ENCODE measurements around the gene DNAJC1. TPM values are rescaled to one million over a fixed set of nuclear protein-coding genes. Genes with fewer than 3 reads are reported as not detected.

DNAJC1 gene
- total RNA-seq, 2 experiments from 2014 or later = 21.4 to 22.4 TPM

DNA sequence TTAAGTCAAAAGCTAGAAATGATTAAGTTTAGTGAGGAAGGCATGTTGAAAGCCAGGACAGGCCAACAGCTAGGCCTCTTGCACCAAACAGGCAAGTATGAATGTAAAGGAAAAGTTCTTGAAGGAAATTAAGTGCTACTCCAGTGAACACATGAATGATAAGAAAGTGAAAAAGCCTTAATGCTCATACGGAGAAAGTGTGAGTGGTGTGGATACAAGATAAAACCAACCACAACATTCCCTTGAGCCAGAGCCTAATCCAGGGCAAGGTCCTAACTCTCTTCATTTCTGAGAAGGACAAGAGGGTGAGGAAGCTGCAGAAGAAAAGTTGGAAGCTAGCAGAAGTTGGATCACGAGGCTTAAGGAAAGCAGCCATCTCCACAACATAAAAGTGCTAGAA, 53.0 kb downstream of the DNAJC1 start:
- POLR2A ChIA-PET = interaction anchor here (0.6 kb wide), 1 partner anchor 474 kb away, joined by 4 read pairs; no protein-coding TSS in a partner anchor
- H3K27ac Mint-ChIP-seq = no peak overlapping the region
- ATAC-seq (no peak), DNase-seq (no peak)
- H3K9me3 Mint-ChIP-seq (ENCODE audit: insufficient read depth) = no peaks in the 10 kb centered on the region
- H3K4me1 Mint-ChIP-seq (ENCODE audit: low read depth) = no peaks in the 10 kb centered on the region
- CTCF ChIA-PET = interaction anchor here (0.5 kb wide), 1 partner anchor 321 kb away, joined by 3 read pairs; no protein-coding TSS in a partner anchor
- no peaks in the 10 kb centered on the region for H3K36me3 Mint-ChIP-seq (ENCODE audit: low read depth)
- H3K27me3 Mint-ChIP-seq (ENCODE audit: low read depth) = no peaks in the 10 kb centered on the region
- H3K4me3 Mint-ChIP-seq = no peak overlapping the region

DNA sequence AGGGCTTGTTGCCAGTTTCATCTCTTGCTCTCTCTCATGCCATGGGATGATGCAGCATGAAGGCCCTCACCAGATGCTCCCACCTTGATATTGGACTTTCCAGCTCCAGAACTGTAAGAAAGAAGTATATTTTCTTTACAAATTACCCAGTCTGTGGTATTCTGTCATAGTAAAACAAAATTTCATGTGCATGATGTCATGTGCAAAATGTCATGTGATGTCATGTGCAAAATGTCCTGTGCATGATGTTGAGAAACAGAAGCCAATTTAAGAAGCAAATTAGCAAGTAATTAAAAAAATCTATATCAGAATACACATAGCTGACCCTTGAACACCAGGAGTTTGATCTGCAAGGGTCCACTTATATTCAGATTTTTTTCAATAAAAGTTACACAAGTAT, 56.6 kb downstream of the DNAJC1 start:
- Mint-ChIP-seq H3K27ac (no peak overlapping the region), H3K4me3 (no peak overlapping the region), H3K27me3 (ENCODE audit: low read depth) (no peaks in the 10 kb centered on the region), H3K4me1 (ENCODE audit: low read depth) (no peaks in the 10 kb centered on the region), H3K36me3 (ENCODE audit: low read depth) (no peaks in the 10 kb centered on the region), H3K9me3 (ENCODE audit: insufficient read depth) (no peaks in the 10 kb centered on the region)
- ATAC-seq (no peak), DNase-seq (no peak)
- POLR2A ChIA-PET = no interaction called here
- CTCF ChIA-PET = no interaction called here

- ChIA-PET CTCF (no interaction called here), POLR2A (no interaction called here)
- H3K27me3 Mint-ChIP-seq (ENCODE audit: low read depth) = no peaks in the 10 kb centered on the region
- H3K27ac Mint-ChIP-seq = no peak overlapping the region
- H3K9me3 Mint-ChIP-seq (ENCODE audit: insufficient read depth) = no peaks in the 10 kb centered on the region
- H3K4me3 Mint-ChIP-seq = no peak overlapping the region
- peaks cover 3% of the 10 kb centered on the region for H3K36me3 Mint-ChIP-seq (ENCODE audit: low read depth)
- DNase-seq (no peak), ATAC-seq (no peak)
- H3K4me1 Mint-ChIP-seq (ENCODE audit: low read depth) = no peaks in the 10 kb centered on the region
Measured at GRCh38 chr10:21944727-21945386, 58.7 kb downstream of the DNAJC1 start.

- Mint-ChIP-seq H3K4me1 (ENCODE audit: low read depth) (peaks cover 7% of the 10 kb centered on the region), H3K9me3 (ENCODE audit: insufficient read depth) (peaks cover 5% of the 10 kb centered on the region), H3K27me3 (ENCODE audit: low read depth) (no peaks in the 10 kb centered on the region), H3K27ac (no peak overlapping the region), H3K36me3 (ENCODE audit: low read depth) (peaks cover 10% of the 10 kb centered on the region), H3K4me3 (no peak overlapping the region)
- ChIA-PET CTCF (no interaction called here), POLR2A (no interaction called here)
- DNase-seq (no peak), ATAC-seq (no peak)
Measured at GRCh38 chr10:21943633-21944265, 59.8 kb downstream of the DNAJC1 start.

DNA sequence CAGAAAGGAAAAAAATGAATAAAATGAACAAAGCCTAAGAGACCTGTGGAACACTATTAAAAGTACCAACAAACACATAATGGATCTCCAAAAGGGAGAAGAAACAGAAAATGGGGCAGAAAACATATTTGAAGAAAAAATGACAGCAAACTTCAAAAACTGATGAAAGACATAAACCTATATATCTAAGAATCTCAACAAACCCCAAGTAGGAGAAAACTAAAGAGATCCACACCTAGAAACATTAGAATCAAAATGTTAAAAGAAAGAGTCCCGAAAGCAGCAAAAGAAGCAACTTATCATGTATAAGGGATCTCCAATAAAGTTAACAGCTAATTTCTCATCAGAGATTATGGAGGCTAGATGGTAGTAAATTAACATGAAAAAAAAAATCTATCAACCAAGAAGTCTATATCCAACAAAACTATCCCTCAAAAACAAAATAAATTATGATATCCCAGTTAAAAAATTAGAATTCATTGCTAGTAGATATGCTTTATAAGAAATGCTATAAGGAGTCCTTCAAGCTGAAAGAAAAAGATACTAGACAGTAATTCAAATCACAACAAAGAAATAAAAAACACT, 68.0 kb downstream of the DNAJC1 start:
- CTCF ChIA-PET = no interaction called here
- H3K9me3 Mint-ChIP-seq (ENCODE audit: insufficient read depth) = peaks cover 23% of the 10 kb centered on the region
- ATAC-seq (no peak), DNase-seq (no peak)
- POLR2A ChIA-PET = no interaction called here
- peaks cover 29% of the 10 kb centered on the region for H3K36me3 Mint-ChIP-seq (ENCODE audit: low read depth)
- H3K27ac Mint-ChIP-seq = no peak overlapping the region
- H3K27me3 Mint-ChIP-seq (ENCODE audit: low read depth) = no peaks in the 10 kb centered on the region
- no peak overlapping the region for H3K4me3 Mint-ChIP-seq
- peaks cover 12% of the 10 kb centered on the region for H3K4me1 Mint-ChIP-seq (ENCODE audit: low read depth)

DNA sequence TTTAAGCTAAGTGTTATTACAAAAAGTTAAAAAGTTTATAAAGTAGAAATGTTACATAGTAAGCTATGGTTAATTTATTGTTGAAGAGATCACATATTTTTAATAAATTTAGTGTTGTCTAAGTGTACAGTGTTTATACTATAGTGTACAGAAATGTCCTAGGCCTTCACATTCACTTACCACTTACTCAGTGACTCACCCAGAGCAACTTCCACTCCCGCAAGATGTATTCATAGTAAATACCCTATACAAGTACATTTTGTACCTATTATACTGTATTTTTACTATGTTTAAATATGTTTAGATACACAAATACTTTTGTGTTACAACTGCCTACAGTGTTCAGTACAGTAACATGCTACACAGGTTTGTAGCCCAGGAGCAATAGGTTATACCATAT, 69.2 kb downstream of the DNAJC1 start:
- Mint-ChIP-seq H3K4me3 (no peak overlapping the region), H3K36me3 (ENCODE audit: low read depth) (peaks cover 27% of the 10 kb centered on the region), H3K4me1 (ENCODE audit: low read depth) (peaks cover 11% of the 10 kb centered on the region), H3K27me3 (ENCODE audit: low read depth) (no peaks in the 10 kb centered on the region), H3K9me3 (ENCODE audit: insufficient read depth) (peaks cover 22% of the 10 kb centered on the region), H3K27ac (no peak overlapping the region)
- DNase-seq (no peak), ATAC-seq (no peak)
- CTCF ChIA-PET = no interaction called here
- POLR2A ChIA-PET = no interaction called here

GRCh38 chr10:21929070-21929469, 74.5 kb downstream of the DNAJC1 start:
- Mint-ChIP-seq H3K4me1 (ENCODE audit: low read depth) (no peaks in the 10 kb centered on the region), H3K9me3 (ENCODE audit: insufficient read depth) (no peaks in the 10 kb centered on the region), H3K27me3 (ENCODE audit: low read depth) (no peaks in the 10 kb centered on the region), H3K4me3 (no peak overlapping the region), H3K27ac (no peak overlapping the region), H3K36me3 (ENCODE audit: low read depth) (peaks cover 2% of the 10 kb centered on the region)
- POLR2A ChIA-PET = no interaction called here
- CTCF ChIA-PET = no interaction called here
- ATAC-seq (no peak), DNase-seq (no peak)

- H3K4me3 Mint-ChIP-seq = no peak overlapping the region
- CTCF ChIA-PET = no interaction called here
- ATAC-seq = no peak
- peaks cover 2% of the 10 kb centered on the region for H3K36me3 Mint-ChIP-seq (ENCODE audit: low read depth)
- no peak for DNase-seq
- POLR2A ChIA-PET = no interaction called here
- no peaks in the 10 kb centered on the region for H3K4me1 Mint-ChIP-seq (ENCODE audit: low read depth)
- no peak overlapping the region for H3K27ac Mint-ChIP-seq
- no peaks in the 10 kb centered on the region for H3K9me3 Mint-ChIP-seq (ENCODE audit: insufficient read depth)
- H3K27me3 Mint-ChIP-seq (ENCODE audit: low read depth) = no peaks in the 10 kb centered on the region
Measured at GRCh38 chr10:21927631-21928353, 75.7 kb downstream of the DNAJC1 start.

DNA sequence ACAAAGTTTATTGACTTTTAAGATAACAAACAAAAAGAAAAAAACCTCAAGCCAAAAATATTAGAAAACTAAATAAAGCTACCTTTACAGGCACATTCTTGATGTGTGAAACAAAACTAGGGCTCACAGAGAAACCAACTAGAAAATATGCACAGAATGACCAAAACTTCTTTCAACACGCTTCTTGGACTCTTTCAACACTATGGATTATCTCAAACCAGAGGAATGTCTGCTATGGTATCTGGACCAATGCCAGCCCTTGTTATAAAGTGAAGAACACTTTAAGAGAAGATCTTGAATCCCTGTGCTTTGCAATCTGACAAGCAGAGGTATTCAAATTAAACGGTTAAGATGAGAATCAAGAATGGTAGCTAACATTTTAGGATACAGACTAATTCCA, 76.6 kb downstream of the DNAJC1 start:
- ATAC-seq (no peak), DNase-seq (no peak)
- Mint-ChIP-seq H3K36me3 (ENCODE audit: low read depth) (no peaks in the 10 kb centered on the region), H3K9me3 (ENCODE audit: insufficient read depth) (no peaks in the 10 kb centered on the region), H3K4me3 (no peak overlapping the region), H3K27me3 (ENCODE audit: low read depth) (no peaks in the 10 kb centered on the region), H3K4me1 (ENCODE audit: low read depth) (no peaks in the 10 kb centered on the region), H3K27ac (no peak overlapping the region)
- POLR2A ChIA-PET = no interaction called here
- CTCF ChIA-PET = no interaction called here

DNA sequence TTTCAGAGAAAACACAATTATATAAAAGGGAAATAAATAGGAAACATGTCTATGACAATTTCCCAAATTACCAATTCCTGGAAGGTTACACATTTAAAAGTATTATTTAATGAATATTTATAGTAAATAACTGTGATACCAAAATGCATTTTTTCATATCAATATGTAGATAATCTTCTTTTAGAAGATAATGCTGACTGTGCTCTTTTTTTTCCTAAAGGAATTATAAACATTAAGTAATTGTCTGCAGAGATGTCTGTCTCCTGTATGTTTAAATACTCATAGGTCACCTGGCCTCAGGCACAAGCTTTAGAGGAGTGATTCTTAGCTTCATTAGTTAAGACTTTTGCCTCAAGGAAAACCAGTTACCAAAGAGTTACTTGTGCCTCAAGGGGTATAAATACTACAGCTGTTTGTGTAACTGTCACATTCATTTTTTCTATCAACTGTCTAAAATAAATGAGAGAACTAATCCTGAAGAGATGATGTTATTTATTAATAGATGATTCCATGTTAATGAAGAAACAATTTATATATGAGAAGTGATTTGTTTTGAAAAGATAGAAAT, 77.1 kb downstream of the DNAJC1 start:
- Mint-ChIP-seq H3K27ac (no peak overlapping the region), H3K4me1 (ENCODE audit: low read depth) (no peaks in the 10 kb centered on the region), H3K36me3 (ENCODE audit: low read depth) (no peaks in the 10 kb centered on the region), H3K9me3 (ENCODE audit: insufficient read depth) (no peaks in the 10 kb centered on the region), H3K27me3 (ENCODE audit: low read depth) (no peaks in the 10 kb centered on the region), H3K4me3 (no peak overlapping the region)
- ATAC-seq = no peak
- ChIA-PET POLR2A (no interaction called here), CTCF (no interaction called here)
- DNase-seq = no peak

DNA sequence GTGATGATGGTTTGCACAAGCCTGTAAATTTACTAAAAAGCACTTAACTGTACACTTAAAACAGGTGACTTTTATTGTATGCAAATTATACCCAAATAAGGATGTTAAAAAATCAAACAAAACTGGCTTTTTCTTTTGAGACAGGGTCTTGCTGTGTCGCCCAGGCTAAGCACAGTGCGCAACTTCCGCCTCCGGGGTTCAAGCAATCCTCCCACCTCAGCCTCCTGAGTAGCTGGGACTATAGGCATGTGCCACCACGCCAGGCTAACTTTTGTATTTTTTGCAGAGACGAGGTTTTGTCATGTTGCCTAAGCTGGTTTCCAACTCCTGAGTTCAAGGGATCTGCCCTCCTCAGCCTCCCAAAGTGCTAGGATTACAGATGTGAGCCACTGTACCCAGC, 77.7 kb downstream of the DNAJC1 start:
- Mint-ChIP-seq H3K4me3 (no peak overlapping the region), H3K9me3 (ENCODE audit: insufficient read depth) (no peaks in the 10 kb centered on the region), H3K27ac (no peak overlapping the region), H3K27me3 (ENCODE audit: low read depth) (no peaks in the 10 kb centered on the region), H3K4me1 (ENCODE audit: low read depth) (no peaks in the 10 kb centered on the region), H3K36me3 (ENCODE audit: low read depth) (no peaks in the 10 kb centered on the region)
- DNase-seq = no peak
- ChIA-PET POLR2A (no interaction called here), CTCF (no interaction called here)
- no peak for ATAC-seq

GRCh38 chr10:21924511-21924910, 79.0 kb downstream of the DNAJC1 start:
- no peak overlapping the region for H3K27ac Mint-ChIP-seq
- CTCF ChIA-PET = no interaction called here
- no peaks in the 10 kb centered on the region for H3K27me3 Mint-ChIP-seq (ENCODE audit: low read depth)
- H3K9me3 Mint-ChIP-seq (ENCODE audit: insufficient read depth) = no peaks in the 10 kb centered on the region
- no peaks in the 10 kb centered on the region for H3K36me3 Mint-ChIP-seq (ENCODE audit: low read depth)
- DNase-seq (no peak), ATAC-seq (no peak)
- no peak overlapping the region for H3K4me3 Mint-ChIP-seq
- H3K4me1 Mint-ChIP-seq (ENCODE audit: low read depth) = no peaks in the 10 kb centered on the region
- POLR2A ChIA-PET = interaction anchor here (0.6 kb wide), 1 partner anchor 15 kb away, joined by 3 read pairs; no protein-coding TSS in a partner anchor

Measured in activated CD8-positive, alpha-beta T cell treated with anti-CD3 and anti-CD28 coated beads, Interleukin-2, amount 10 ng/mL, durations not matched to agents 7 days and 5 days (primary cell).